RKO (cell line): ENCODE data around the gene KLF5.
A peak's percentile ranks its signal among the peaks of the same experiment; 100 is the strongest.

Source experiments
- DNase-seq: peaks from one replicate; pipeline ENCODE4 v3.0.0-alpha.2; 2016; ENCODE audit warnings: low spot score

The KLF5 gene

GRCh38 chr13:73059460-73060250 lies 850 bp downstream of the KLF5 start:
- peak; percentile 21 for DNase-seq

DNA sequence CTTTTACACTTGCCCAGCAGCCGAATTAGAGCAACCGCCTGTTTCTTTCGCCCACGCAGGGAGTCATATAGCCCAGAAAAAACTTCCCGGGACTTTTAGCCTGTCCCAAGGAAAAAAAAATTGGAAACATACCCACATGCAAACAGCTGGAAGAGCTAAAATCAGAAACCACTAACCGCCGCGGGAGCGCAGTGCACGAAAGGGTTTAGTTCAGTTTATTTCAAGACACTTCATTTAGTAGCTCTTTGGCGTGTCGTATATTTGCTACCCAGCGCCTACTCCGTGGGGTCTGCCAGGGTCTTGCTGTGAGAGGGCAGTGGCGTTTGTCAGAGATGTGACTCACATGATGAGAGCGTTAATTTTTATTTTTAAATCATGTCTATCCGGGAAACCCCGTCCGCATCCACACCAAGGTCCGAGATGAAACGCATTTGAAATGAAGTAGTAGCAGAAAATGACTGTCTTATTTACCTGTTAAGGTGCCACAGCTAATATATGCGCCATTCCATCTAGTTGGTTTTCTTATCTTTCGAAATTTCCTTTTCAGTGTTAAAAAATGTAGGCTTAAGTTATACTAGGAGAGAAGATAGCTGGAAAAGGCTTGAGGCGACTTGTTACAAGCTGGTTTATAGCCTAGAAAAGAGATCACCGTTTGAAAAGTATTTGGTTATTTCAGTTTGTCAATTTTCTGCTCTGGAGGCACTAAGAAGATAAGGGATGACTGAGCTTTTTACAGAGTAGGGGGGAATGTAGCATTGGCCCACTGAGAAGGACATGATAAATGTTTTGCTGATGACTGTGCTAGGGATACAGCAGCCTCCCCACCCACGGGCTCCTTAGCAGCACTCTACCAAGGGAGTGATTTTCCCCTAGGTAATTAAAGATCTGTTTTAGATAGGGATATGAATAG lies 1.7 kb downstream of the KLF5 start:
- peak; percentile 56 for DNase-seq

DNA sequence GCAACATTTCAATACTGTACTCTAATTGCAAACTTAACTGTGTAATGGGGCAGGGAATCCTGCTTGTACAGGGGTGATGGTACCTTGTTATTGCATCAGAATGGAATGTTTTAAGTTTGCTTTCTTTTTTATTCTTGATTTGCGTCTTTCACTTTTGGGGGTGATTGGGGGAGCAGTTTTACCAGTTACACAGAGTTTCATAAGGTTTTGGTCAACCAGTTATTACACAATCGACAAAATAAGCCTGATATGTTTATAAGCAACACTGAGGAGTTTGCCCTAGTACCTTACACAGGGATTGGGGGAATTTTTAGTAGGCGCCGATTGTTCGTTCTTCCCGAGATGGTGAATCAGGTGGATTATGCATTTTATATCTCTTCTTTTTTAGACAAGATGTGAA lies 2.7 kb downstream of the KLF5 start:
- DNase-seq, result no peak

DNA sequence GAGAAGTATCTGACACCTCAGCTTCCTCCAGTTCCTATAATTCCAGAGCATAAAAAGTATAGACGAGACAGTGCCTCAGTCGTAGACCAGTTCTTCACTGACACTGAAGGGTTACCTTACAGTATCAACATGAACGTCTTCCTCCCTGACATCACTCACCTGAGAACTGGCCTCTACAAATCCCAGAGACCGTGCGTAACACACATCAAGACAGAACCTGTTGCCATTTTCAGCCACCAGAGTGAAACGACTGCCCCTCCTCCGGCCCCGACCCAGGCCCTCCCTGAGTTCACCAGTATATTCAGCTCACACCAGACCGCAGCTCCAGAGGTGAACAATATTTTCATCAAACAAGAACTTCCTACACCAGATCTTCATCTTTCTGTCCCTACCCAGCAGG lies 3.1 kb downstream of the KLF5 start:
- DNase-seq, result no peak

GRCh38 chr13:73062468-73062867 lies 3.7 kb downstream of the KLF5 start:
- no peak for DNase-seq

- no peak for DNase-seq
Measured at GRCh38 chr13:73063166-73063565, 4.4 kb downstream of the KLF5 start.

GRCh38 chr13:73065036-73065435 lies 6.2 kb downstream of the KLF5 start:
- no peak for DNase-seq

DNA sequence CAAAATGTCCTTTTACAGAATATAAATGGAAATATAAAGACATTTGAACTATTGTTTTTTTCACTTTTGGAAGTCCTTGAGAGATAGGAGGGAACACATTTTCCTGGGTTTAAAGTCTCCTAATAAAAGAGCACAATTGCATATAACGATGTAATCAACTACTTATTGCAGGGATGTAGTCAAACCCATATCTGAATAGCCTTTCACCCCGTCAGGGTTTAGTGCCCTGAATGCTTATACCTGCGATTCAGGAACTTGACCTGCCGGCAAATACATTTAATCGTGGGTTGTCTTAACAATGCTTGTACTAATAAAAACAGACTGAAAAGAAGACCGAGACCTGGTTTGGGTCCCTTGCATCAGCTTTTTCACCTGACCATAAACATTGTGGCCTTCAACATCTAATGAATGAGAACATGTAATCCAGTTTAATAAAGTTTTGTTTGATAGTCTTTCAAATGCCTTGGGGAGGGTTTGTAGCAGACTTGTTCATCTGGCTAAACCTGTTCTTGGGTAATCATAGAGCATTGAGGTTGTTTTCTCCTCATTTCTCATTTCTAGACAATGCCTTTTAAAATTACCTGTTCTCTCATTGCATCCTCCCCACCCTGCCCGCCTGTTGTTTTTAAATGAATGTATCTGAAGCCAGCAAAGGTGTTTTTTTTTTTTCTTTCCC lies 7.0 kb downstream of the KLF5 start:
- DNase-seq, result no peak

GRCh38 chr13:73069206-73069805 lies 10.5 kb downstream of the KLF5 start:
- DNase-seq, result no peak

DNA sequence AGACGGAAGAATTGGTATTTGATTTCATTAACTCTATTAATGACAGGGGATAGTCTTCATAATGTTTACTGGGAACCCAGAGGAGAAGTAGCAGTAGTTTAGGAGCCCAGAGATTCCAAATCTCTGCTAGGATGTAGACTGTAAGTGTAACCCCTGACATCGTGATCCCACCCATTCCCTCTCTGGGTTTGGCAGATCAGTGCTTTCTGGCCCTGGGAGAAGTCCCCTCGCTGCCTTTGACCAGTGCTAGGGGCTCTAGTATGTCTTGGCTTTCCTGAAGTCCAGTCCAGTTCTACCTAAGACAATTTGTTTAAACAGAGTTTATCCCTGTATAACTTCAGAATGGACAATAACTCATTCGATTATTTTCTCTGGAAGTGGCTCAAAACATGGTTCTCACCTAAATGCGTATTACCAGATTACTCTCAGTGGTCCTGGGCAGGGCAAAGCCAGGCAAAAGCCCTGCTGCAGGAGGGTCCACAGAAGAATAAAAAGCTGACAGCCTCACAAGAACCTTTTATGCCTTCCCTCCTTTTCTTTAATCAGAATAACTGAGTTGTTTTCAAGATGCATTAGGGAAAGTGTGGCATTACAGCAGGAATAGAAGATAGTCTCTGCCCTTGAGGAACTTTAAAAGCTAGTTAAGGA lies 11.8 kb downstream of the KLF5 start:
- no peak for DNase-seq

- DNase-seq, result no peak
Measured at GRCh38 chr13:73072239-73072900, 13.6 kb downstream of the KLF5 start.

- no peak for DNase-seq
Measured at GRCh38 chr13:73073050-73073449, 14.2 kb downstream of the KLF5 start.

DNA sequence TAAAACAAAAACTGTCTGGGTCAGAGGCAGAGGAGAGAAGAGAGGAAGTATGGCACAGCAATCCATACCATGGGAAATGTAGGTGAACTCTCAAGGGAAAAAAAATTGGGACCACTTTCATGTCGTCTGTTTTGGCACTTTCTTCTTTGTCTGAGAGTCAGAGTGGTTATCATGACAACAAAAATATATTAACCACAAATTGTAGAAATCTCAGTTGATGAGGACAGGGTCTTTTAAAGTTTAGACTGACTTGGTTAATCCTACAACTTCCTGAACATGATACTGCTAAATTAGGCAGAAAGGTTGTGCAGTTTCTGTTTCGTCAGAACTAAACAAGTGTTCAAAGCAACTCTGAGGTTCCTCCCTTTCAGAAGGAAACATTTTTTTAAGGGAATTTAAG lies 15.2 kb downstream of the KLF5 start:
- DNase-seq, result no peak

DNA sequence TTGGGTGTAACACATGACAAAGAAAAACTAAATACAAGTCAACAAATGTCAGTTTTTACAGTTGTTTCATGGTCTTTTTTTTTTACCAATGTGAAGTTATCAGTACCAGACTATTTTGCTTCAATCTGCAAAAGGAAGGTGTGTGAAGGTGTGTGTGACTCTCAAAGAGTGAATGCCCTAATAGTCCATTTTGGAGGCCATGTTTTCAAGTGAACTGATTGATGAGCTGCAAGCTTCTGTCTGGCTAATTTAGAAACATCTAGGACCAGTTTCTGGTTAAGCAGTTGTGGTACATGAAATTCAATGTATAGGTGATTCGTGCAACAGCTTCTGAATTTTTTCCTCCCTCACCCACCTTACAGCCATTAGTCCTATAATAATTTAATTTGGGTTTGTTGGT lies 16.1 kb downstream of the KLF5 start:
- DNase-seq, result no peak

GRCh38 chr13:73075546-73075945 lies 16.7 kb downstream of the KLF5 start:
- no peak for DNase-seq

DNA sequence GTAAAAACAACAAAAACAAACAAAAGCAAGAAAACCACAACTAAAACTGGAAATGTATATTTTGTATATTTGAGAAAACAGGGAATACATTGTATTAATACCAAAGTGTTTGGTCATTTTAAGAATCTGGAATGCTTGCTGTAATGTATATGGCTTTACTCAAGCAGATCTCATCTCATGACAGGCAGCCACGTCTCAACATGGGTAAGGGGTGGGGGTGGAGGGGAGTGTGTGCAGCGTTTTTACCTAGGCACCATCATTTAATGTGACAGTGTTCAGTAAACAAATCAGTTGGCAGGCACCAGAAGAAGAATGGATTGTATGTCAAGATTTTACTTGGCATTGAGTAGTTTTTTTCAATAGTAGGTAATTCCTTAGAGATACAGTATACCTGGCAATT lies 17.1 kb downstream of the KLF5 start:
- DNase-seq, result no peak

- no peak for DNase-seq
Measured at GRCh38 chr13:73077865-73078264, 19.1 kb downstream of the KLF5 start.

DNA sequence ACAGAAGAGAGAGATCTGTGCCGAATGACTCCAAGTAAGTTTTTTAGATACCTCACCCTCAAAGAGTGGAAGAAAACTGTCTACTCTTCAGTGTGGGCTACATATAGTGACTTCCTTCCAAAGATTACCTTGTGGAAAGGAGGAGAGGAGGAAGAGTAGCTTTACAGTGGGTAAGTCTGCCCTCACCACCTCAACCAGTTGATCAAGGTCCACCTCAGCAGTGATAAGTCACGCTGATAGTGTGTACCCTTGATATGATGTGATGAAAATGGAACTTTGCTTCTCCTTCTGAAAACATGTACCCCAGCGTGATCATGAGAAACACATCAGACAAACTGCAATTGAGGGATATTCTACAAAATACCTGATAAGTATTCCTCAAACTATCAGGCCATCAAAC lies 20.6 kb downstream of the KLF5 start:
- DNase-seq, result no peak

GRCh38 chr13:73081256-73081915 lies 22.6 kb downstream of the KLF5 start:
- DNase-seq, result no peak

- DNase-seq, result no peak
Measured at GRCh38 chr13:73082471-73082870, 23.7 kb downstream of the KLF5 start.

DNA sequence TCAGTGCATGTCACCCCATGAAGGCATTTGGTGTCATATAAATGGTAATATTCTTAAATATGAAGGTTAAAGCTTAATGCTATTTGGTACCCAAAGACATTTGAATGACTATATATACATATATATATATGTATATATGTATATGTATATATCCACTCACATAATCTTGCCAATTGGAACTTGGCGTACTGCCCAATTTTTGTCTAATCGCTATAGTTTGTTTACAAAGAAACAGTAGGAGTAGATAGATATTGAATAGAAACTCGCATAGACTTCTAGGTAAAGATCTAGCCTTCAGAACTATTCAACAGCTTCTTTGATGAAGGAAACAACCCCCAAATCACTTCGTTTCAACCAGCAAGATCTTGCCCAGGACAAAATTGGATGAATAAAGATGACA lies 24.1 kb downstream of the KLF5 start:
- no peak for DNase-seq
